HEK293 (cell line): ENCODE measurements around the gene PRDM7.
A peak's percentile ranks its signal among the peaks of the same experiment; 100 is the strongest.

ENCODE experiments used
- CTCF ChIA-PET: fragments of 350-600 bp; formaldehyde crosslinking; extraction: SDS; loops from one replicate; lab custom pipeline; 2021; ENCODE audit warnings: antibody characterized with exemption; lab: Yijun Ruan, JAX
- POLR2A ChIA-PET: fragments of 300-600 bp; formaldehyde crosslinking; extraction: SDS; loops from one replicate; lab custom pipeline; 2020; ENCODE audit warnings: antibody characterized with exemption, inconsistent platforms; lab: Yijun Ruan, JAX
- H3K27ac ChIP-seq: fragments of 200-500 bp; sonication (Bioruptor generic); 2 replicates; pipeline ENCODE4 v1.5.1; 2014; ENCODE audit warnings: low read depth, low read length, control low read depth, inconsistent platforms; ENCODE audit errors: extremely low read depth
- H3K36me3 ChIP-seq, 2 experiments: fragments of 200-500 bp in 1 of 2; sonication (Bioruptor generic) in 1 of 2; 1 replicate in 1 of 2; 2 replicates in 1 of 2; pipeline ENCODE4 v1.5.1; 2014 to 2017; ENCODE audit warnings: inconsistent platforms in 2 of 2, low read length in 2 of 2; ENCODE audit not compliant: control insufficient read depth in 2 of 2, insufficient read depth in 1 of 2
- H3K4me1 ChIP-seq: fragments of 200-500 bp; sonication (Bioruptor generic); 2 replicates; pipeline ENCODE4 v1.5.1; 2014; ENCODE audit warnings: mild to moderate bottlenecking, low read length, inconsistent platforms; ENCODE audit not compliant: control insufficient read depth, insufficient read depth
- H3K4me3 ChIP-seq: 2 replicates; pipeline ENCODE4 v1.5.1; 2011; ENCODE audit warnings: low read depth, mild to moderate bottlenecking, control low read depth, low read length, moderate library complexity
- H3K9me3 ChIP-seq: fragments of 200-500 bp; sonication (Bioruptor generic); 2 replicates; pipeline ENCODE4 v1.5.1; 2014; ENCODE audit warnings: low read depth, low read length, inconsistent platforms; ENCODE audit not compliant: control insufficient read depth, insufficient read depth
- GLIS2 ChIP-seq: fragments of 450-650 bp; formaldehyde crosslinking; IDR thresholded peaks from 2 replicates; pipeline ENCODE4 v1.5.1; 2016; ENCODE audit warnings: missing biosample characterization, missing genetic modification characterization
- KLF9 ChIP-seq: fragments of 450-650 bp; formaldehyde crosslinking; IDR thresholded peaks from 2 replicates; pipeline ENCODE4 v1.5.1; 2016; ENCODE audit warnings: missing biosample characterization, missing genetic modification characterization, low read depth
- PRDM10 ChIP-seq: fragments of 450-650 bp; formaldehyde crosslinking; IDR thresholded peaks from 2 replicates; pipeline ENCODE4 v1.5.1; 2016; ENCODE audit warnings: missing biosample characterization, missing genetic modification characterization
- PRDM2 ChIP-seq: fragments of 450-650 bp; formaldehyde crosslinking; IDR thresholded peaks from 2 replicates; pipeline ENCODE4 v1.5.1; 2016; ENCODE audit warnings: missing biosample characterization, missing genetic modification characterization, borderline replicate concordance
- PRDM4 ChIP-seq: fragments of 450-650 bp; formaldehyde crosslinking; IDR thresholded peaks from 2 replicates; pipeline ENCODE4 v1.5.1; 2017; ENCODE audit warnings: missing biosample characterization, missing genetic modification characterization
- SCRT2 ChIP-seq: fragments of 450-650 bp; formaldehyde crosslinking; IDR thresholded peaks from 2 replicates; pipeline ENCODE4 v1.5.1; 2016; ENCODE audit warnings: missing biosample characterization, missing genetic modification characterization
- SP2 ChIP-seq: fragments of 450-650 bp; formaldehyde crosslinking; IDR thresholded peaks from 2 replicates; pipeline ENCODE4 v1.5.1; 2016; ENCODE audit warnings: missing biosample characterization, missing genetic modification characterization
- ZBTB20 ChIP-seq: fragments of 450-650 bp; formaldehyde crosslinking; IDR thresholded peaks from 2 replicates; pipeline ENCODE4 v1.5.1; 2016; ENCODE audit warnings: missing biosample characterization, missing genetic modification characterization
- ZBTB44 ChIP-seq: fragments of 450-650 bp; IDR thresholded peaks from 2 replicates; pipeline ENCODE4 v1.5.1; 2018; ENCODE audit warnings: missing biosample characterization, mild to moderate bottlenecking, missing genetic modification characterization
- ZBTB48 ChIP-seq: fragments of 450-650 bp; formaldehyde crosslinking; IDR thresholded peaks from 2 replicates; pipeline ENCODE4 v1.5.1; 2016; ENCODE audit warnings: missing biosample characterization, missing genetic modification characterization
- ZFP3 ChIP-seq: fragments of 450-650 bp; formaldehyde crosslinking; IDR thresholded peaks from 2 replicates; pipeline ENCODE4 v1.5.1; 2016; ENCODE audit warnings: low read depth, missing biosample characterization, missing genetic modification characterization
- ZFP41 ChIP-seq: fragments of 450-650 bp; formaldehyde crosslinking; IDR thresholded peaks from 2 replicates; pipeline ENCODE4 v1.5.1; 2016; ENCODE audit warnings: missing biosample characterization, missing genetic modification characterization, borderline replicate concordance
- ZNF114 ChIP-seq: fragments of 450-650 bp; formaldehyde crosslinking; IDR thresholded peaks from 2 replicates; pipeline ENCODE4 v1.5.0; 2017; ENCODE audit warnings: missing biosample characterization, missing genetic modification characterization
- ZNF292 ChIP-seq: fragments of 450-650 bp; formaldehyde crosslinking; IDR thresholded peaks from 2 replicates; pipeline ENCODE4 v1.5.1; 2016; ENCODE audit warnings: low read depth, missing biosample characterization, missing genetic modification characterization, borderline replicate concordance
- ZNF362 ChIP-seq: fragments of 450-650 bp; formaldehyde crosslinking; IDR thresholded peaks from 2 replicates; pipeline ENCODE4 v1.5.1; 2016; ENCODE audit warnings: missing biosample characterization, missing genetic modification characterization
- ZNF473 ChIP-seq: fragments of 450-650 bp; formaldehyde crosslinking; IDR thresholded peaks from 2 replicates; pipeline ENCODE4 v1.5.1; 2017; ENCODE audit warnings: missing biosample characterization, missing genetic modification characterization
- ZNF48 ChIP-seq: fragments of 450-650 bp; formaldehyde crosslinking; IDR thresholded peaks from 2 replicates; pipeline ENCODE4 v1.5.1; 2016; ENCODE audit warnings: missing biosample characterization, missing genetic modification characterization
- ZNF514 ChIP-seq: fragments of 450-650 bp; formaldehyde crosslinking; IDR thresholded peaks from 2 replicates; pipeline ENCODE4 v1.5.1; 2016; ENCODE audit warnings: missing biosample characterization, missing genetic modification characterization
- ZNF521 ChIP-seq: fragments of 450-650 bp; formaldehyde crosslinking; IDR thresholded peaks from 2 replicates; pipeline ENCODE4 v1.5.1; 2017; ENCODE audit warnings: missing biosample characterization, mild to moderate bottlenecking, missing genetic modification characterization

PRDM7 gene

GRCh38 chr16:90046971-90047713 is 30.0 kb downstream of the PRDM7 start (continued):
- TF ChIP-seq PRDM2 (0 out of 2 replicates have a peak, but pooled peaks have one; percentile 42), ZNF514 (tag by site-specific recombination) (no peak), ZFP41 (tag by site-specific recombination) (no peak), ZBTB44 (no peak), ZBTB20 (tag by site-specific recombination) (peak; percentile 14; the same call in 1 of the 2 replicates), ZNF521 (tag by site-specific recombination) (no peak), SCRT2 (no peak)

GRCh38 chr16:90046122-90046970 is 30.8 kb downstream of the PRDM7 start:
- ChIA-PET POLR2A (no interaction called here), CTCF (interaction anchor here (1.1 kb wide), 1 partner anchor 11 kb away, joined by 5 read pairs; no protein-coding TSS in a partner anchor)
- Histone ChIP-seq H3K36me3 (peaks cover 0 to 31% of the 10 kb centered on the region in 2 experiments; a peak in 1 of 3 replicates), H3K9me3 (no peaks in the 10 kb centered on the region), H3K27ac (no peak overlapping the region), H3K4me3 (no peak overlapping the region), H3K4me1 (no peaks in the 10 kb centered on the region)
- TF ChIP-seq GLIS2 (tag by site-specific recombination) (no peak), ZNF362 (no peak), ZNF48 (tag by site-specific recombination) (no peak), ZFP3 (tag by site-specific recombination) (no peak), SP2 (peak; percentile 35; the same call in 1 of the 2 replicates), PRDM4 (tag by site-specific recombination) (no peak), PRDM10 (tag by site-specific recombination) (peak; percentile 52), ZNF114 (tag by site-specific recombination) (no peak), ZBTB48 (tag by site-specific recombination) (peak; percentile 37; the same call in 1 of the 2 replicates), KLF9 (tag by site-specific recombination) (peak; percentile 54; the same call in 1 of the 2 replicates), ZNF521 (tag by site-specific recombination) (no peak), ZNF473 (tag by site-specific recombination) (no peak), ZNF292 (tag by site-specific recombination) (no peak)
